Ovary (tissue), 9 donors: ENCODE results near the gene PPA2. TPM values are rescaled to one million over a fixed set of nuclear protein-coding genes. Genes with fewer than 3 reads are reported as not detected.
"Not testable (repeated sequence)": the region's sequence is repeated elsewhere in the genome, so short reads cannot be mapped to it uniquely, and the experiment has no call there.

Source experiments
- DNase-seq, 5 donors: peaks; one replicate each; pipeline ENCODE4 v3.0.0-alpha.2; 2019 to 2020
- H3K27ac ChIP-seq, 2 donors: fragments of 200-600 bp; one replicate each; pipeline versions ENCODE4 v1.5.1 to v1.8.0; 2019 to 2022
- H3K27me3 ChIP-seq: fragments of 200-600 bp; one replicate; pipeline ENCODE4 v1.8.0; 2022
- H3K36me3 ChIP-seq: fragments of 200-600 bp; sonication (generic); one replicate; pipeline ENCODE4 v1.5.1; 2019
- H3K4me1 ChIP-seq: one replicate; pipeline ENCODE4 v1.8.1; 2013; ENCODE audit warnings: mild to moderate bottlenecking, moderate library complexity; ENCODE audit not compliant: insufficient read depth
- H3K4me3 ChIP-seq: fragments of 200-600 bp; sonication (generic); one replicate; pipeline ENCODE4 v1.5.1; 2017
- H3K9me3 ChIP-seq, 2 donors: fragments of 200-600 bp in 1 of 2; sonication (generic) in 1 of 2; one replicate each; pipeline versions ENCODE4 v1.5.1 to v1.8.1; 2013 to 2019; ENCODE audit warnings: mild to moderate bottlenecking in 1 of 2, moderate library complexity in 1 of 2
- CTCF ChIP-seq, 3 donors: fragments of 450-650 bp in 2 of 3; fragments of 200-600 bp in 1 of 3; IDR thresholded peaks; one replicate each; pipeline versions ENCODE4 v1.5.1 to v1.8.0; 2016 to 2022; ENCODE audit warnings: antibody characterized with exemption in 3 of 3, mild to moderate bottlenecking in 1 of 3
- EP300 ChIP-seq: sonication (generic); formaldehyde crosslinking; IDR thresholded peaks from one replicate; pipeline ENCODE4 v1.6.1; 2017; ENCODE audit warnings: antibody characterized with exemption
- POLR2A ChIP-seq: fragments of 450-650 bp; IDR thresholded peaks from one replicate; pipeline ENCODE4 v1.6.1; 2017; ENCODE audit warnings: antibody characterized with exemption, mild to moderate bottlenecking, moderate library complexity
- WGBS, 3 donors: extraction: QIAGEN DNeasy Blood & Tissue Kit in 1 of 3; methylation state at CpG; one replicate each; pipeline versions ENCODE4 v1.1.5 to v1.1.7; 2013 to 2017; 5-methylcytosine and 5-hydroxymethylcytosine counted together
- intact Hi-C, 4 donors: fragments of 100-400 bp; cut with DNase I; formaldehyde crosslinking; loops; one replicate each; pipeline versions ENCODE4 v1.11.0 to v1.15.1; 2022 to 2023
- polyA plus RNA-seq, 2 donors: library from polyadenylated mRNA; stranded (reverse); fragments of 200-250 nt in 1 of 2; fragments of 350-450 nt in 1 of 2; fragmentation: Illumina TruSeq in 1 of 2; extraction: RNeasy Lipid Tissue Mini Kit (QIAGEN cat#74804) in 1 of 2; gene quantifications; one replicate each; pipeline ENCODE4 v1.2.3, GENCODE V29; 2013 to 2014
- total RNA-seq, 7 donors: library from RNA; depleted of rRNA in 2 of 7; stranded (reverse); fragments of >200 nt in 2 of 7; fragmentation: NEBNext Ultra II Directional in 3 of 7; extraction: Animal tissue kit (Norgen Biotek cat#: 25700) in 3 of 7; gene quantifications; one replicate each; pipeline versions ENCODE4 v1.1.0 to v1.2.4, GENCODE V29; 2016 to 2023
- donor health status: DM: no; HTN: no; CAD: no; lungs with moderate emphysema.
- donor health status: DM: no; HTN: no; CAD: no.
- donor health status: Bipolar disorder and iron deficiency.
- donor health status: DM: yes; HTN: yes; CAD: no.
- donor health status: DM: no; HTN: no; CAD: no.
- donor health status: DM: yes; HTN: yes; CAD: no.

PPA2 gene
- total and polyA plus RNA-seq, 9 donors = 43.8 to 127 (median 65.6) TPM

- H3K27ac ChIP-seq = no peak overlapping the region
- peak overlapping the region; percentile 71 for H3K4me3 ChIP-seq
- peaks cover 3% of the 10 kb centered on the region for H3K4me1 ChIP-seq
- 4 to 10% (median 9%) methylated on average over 10 of the region's 10 CpGs for WGBS, 3 donors
- peak in 4 of 5 donors; percentile 27 to 69 (median 40) for DNase-seq
- H3K27me3 ChIP-seq = no peaks in the 10 kb centered on the region
- TF ChIP-seq CTCF (IDR thresholded peaks at IDR 0.05) (peak in 2 of 3 donors; percentile 34 to 35), POLR2A (no peak)
- intact Hi-C loops = loop anchor here in 2 of 4 donors (5.0 kb wide), 1 partner anchor 324 kb away; the partner anchor contains the start of gene TET2 (in 2 of the 2)
- no peaks in the 10 kb centered on the region for H3K9me3 ChIP-seq
- H3K36me3 ChIP-seq = no peaks in the 10 kb centered on the region
Measured at GRCh38 chr4:105471566-105472176, 2.2 kb downstream of the PPA2 start.

- Histone ChIP-seq H3K27me3 (no peaks in the 10 kb centered on the region), H3K4me1 (peaks cover 3% of the 10 kb centered on the region), H3K9me3 (no peaks in the 10 kb centered on the region), H3K27ac (no peak overlapping the region), H3K4me3 (no peak overlapping the region), H3K36me3 (no peaks in the 10 kb centered on the region)
- 85 to 87% (median 85%) methylated on average over 6 of the region's 6 CpGs for WGBS, 3 donors
- intact Hi-C loops = loop anchor here in 2 of 4 donors (5.0 kb wide), 1 partner anchor 323 kb away; the partner anchor contains the start of gene TET2 (in 2 of the 2)
- DNase-seq = no peak
- TF ChIP-seq EP300 (no peak), POLR2A (no peak), CTCF (IDR thresholded peaks at IDR 0.05) (no peak)
Measured at GRCh38 chr4:105470766-105471165, 3.1 kb downstream of the PPA2 start.

GRCh38 chr4:105469736-105470135 is 4.1 kb downstream of the PPA2 start:
- Histone ChIP-seq H3K9me3 (no peaks in the 10 kb centered on the region), H3K4me1 (peaks cover 3% of the 10 kb centered on the region), H3K27me3 (no peaks in the 10 kb centered on the region), H3K4me3 (no peak overlapping the region), H3K27ac (no peak overlapping the region), H3K36me3 (no peaks in the 10 kb centered on the region)
- no peak for DNase-seq
- intact Hi-C loops = loop anchor here in 2 of 4 donors (5.0 to 10.0 kb wide), 2 partner anchors 225 to 322 kb away; partner anchors contain the start of gene TET2 (in 2 of the 2)
- TF ChIP-seq EP300 = no peak
- no peak for TF ChIP-seq CTCF (IDR thresholded peaks at IDR 0.05)
- no peak for TF ChIP-seq POLR2A
- WGBS, 3 donors = 92 to 96% (median 93%) methylated on average over 1 of the region's 1 CpG

- intact Hi-C loops = loop anchor here in 1 of 4 donors (10.0 kb wide), 1 partner anchor 222 kb away; no protein-coding TSS in a partner anchor
- Histone ChIP-seq H3K27me3 (no peaks in the 10 kb centered on the region), H3K4me3 (no peak overlapping the region), H3K27ac (no peak overlapping the region), H3K9me3 (no peaks in the 10 kb centered on the region), H3K36me3 (no peaks in the 10 kb centered on the region), H3K4me1 (no peaks in the 10 kb centered on the region)
- DNase-seq = no peak
- 94 to 97% (median 96%) methylated on average over 6 of the region's 6 CpGs for WGBS, 3 donors
- TF ChIP-seq EP300 = no peak
- no peak for TF ChIP-seq POLR2A
- TF ChIP-seq CTCF (IDR thresholded peaks at IDR 0.05) = no peak
Measured at GRCh38 chr4:105466580-105466979, 7.3 kb downstream of the PPA2 start.

GRCh38 chr4:105464563-105464962 is 9.3 kb downstream of the PPA2 start:
- not testable (repeated sequence) for H3K4me3 ChIP-seq, H3K36me3 ChIP-seq, H3K4me1 ChIP-seq, H3K27ac ChIP-seq, DNase-seq, H3K9me3 ChIP-seq, H3K27me3 ChIP-seq
- intact Hi-C loops = loop anchor here in 1 of 4 donors (10.0 kb wide), 1 partner anchor 220 kb away; no protein-coding TSS in a partner anchor
- 94 to 100% (median 97%) methylated on average over 2 of the region's 2 CpGs for WGBS, 3 donors
